Central memory CD8-positive, alpha-beta T cell (primary cell): Measurements from ENCODE around the gene CNNM4.
A peak's percentile ranks its signal among the peaks of the same experiment; 100 is the strongest.

Source experiments
- ATAC-seq: fragments of 150-1000 bp; cut with Tn5 transposase; replicated peaks from 2 replicates; pipeline ENCODE4 v1.10.0; 2022; ENCODE audit warnings: mild to moderate bottlenecking, moderate FRiP score, moderate number of reproducible peaks; ENCODE audit not compliant: poor library complexity, severe bottlenecking; ENCODE audit errors: extremely low read depth
- DNase-seq, 2 donors: peaks; one replicate each; pipeline ENCODE4 v3.0.0; 2021; ENCODE audit warnings: low spot score in 2 of 2
- H3K27ac Mint-ChIP-seq: one replicate; pipeline ENCODE4 v1.8.0; 2022; ENCODE audit warnings: low read depth, mild to moderate bottlenecking, moderate library complexity, mixed read lengths
- H3K27me3 Mint-ChIP-seq: one replicate; pipeline ENCODE4 v1.8.0; 2022; ENCODE audit warnings: mixed read lengths
- H3K36me3 Mint-ChIP-seq: one replicate; pipeline ENCODE4 v1.8.0; 2022; ENCODE audit warnings: mild to moderate bottlenecking, moderate library complexity, mixed read lengths; ENCODE audit not compliant: insufficient read depth
- H3K4me1 Mint-ChIP-seq: one replicate; pipeline ENCODE4 v1.8.0; 2022; ENCODE audit warnings: mixed read lengths
- H3K4me3 Mint-ChIP-seq: one replicate; pipeline ENCODE4 v1.8.0; 2022; ENCODE audit warnings: mild to moderate bottlenecking, moderate library complexity, mixed read lengths
- H3K9me3 Mint-ChIP-seq: one replicate; pipeline ENCODE4 v1.8.0; 2022; ENCODE audit warnings: mixed read lengths

CNNM4 gene

GRCh38 chr2:96762529-96763311 lies 2.0 kb downstream of the CNNM4 start:
- Mint-ChIP-seq H3K4me1 (peaks cover 68% of the 10 kb centered on the region), H3K36me3 (peaks cover 1% of the 10 kb centered on the region), H3K27me3 (no peaks in the 10 kb centered on the region), H3K9me3 (no peaks in the 10 kb centered on the region), H3K4me3 (peak overlapping the region; percentile 82), H3K27ac (peak overlapping the region; percentile 3)
- ATAC-seq (no peak), DNase-seq (no peak)

DNA sequence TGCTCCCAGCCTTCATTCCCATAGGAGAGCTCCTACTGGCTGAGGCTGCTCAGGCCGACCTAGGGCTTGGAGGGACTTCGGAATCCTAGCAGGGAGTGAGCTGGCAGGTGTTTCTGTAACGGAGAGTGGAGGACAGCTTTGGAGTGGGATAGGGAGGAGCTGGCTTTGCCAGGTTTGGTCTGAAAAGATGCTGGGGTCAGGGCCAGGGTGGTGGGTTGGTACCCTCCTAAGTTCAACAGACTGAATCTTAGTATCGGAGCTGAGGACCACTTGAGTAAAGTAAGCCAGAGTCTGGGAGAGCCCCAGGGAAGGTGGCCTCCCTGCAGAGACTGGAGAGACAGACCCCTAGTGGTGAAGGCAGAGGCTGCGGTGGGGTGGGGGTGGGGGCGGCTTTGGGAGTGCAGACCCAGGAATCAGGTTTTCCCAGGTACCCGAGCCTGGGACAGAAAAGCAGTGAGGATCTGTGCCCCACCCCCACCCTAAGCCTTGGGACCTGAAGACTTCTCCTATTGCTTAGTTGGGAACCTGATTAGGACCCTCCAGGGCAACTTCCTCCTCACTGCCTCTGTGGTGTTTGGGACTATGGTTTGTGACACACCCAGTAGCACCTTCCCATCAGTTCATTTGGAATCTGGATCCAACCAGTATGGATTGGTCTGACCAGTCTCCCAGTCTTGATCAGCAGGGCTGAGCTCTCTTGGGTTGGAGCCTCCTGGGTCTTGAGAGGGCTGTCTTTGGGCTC lies 3.0 kb downstream of the CNNM4 start:
- H3K27ac Mint-ChIP-seq: peak overlapping the region; percentile 3
- peaks cover 1% of the 10 kb centered on the region for H3K36me3 Mint-ChIP-seq
- peak overlapping the region; percentile 82 for H3K4me3 Mint-ChIP-seq
- peaks cover 75% of the 10 kb centered on the region for H3K4me1 Mint-ChIP-seq
- DNase-seq (no peak), ATAC-seq (no peak)
- no peaks in the 10 kb centered on the region for H3K9me3 Mint-ChIP-seq
- H3K27me3 Mint-ChIP-seq: no peaks in the 10 kb centered on the region

GRCh38 chr2:96764253-96764637 lies 3.5 kb downstream of the CNNM4 start:
- peak overlapping the region; percentile 82 for H3K4me3 Mint-ChIP-seq
- H3K36me3 Mint-ChIP-seq: peaks cover 1% of the 10 kb centered on the region
- H3K27ac Mint-ChIP-seq: no peak overlapping the region
- H3K9me3 Mint-ChIP-seq: no peaks in the 10 kb centered on the region
- no peaks in the 10 kb centered on the region for H3K27me3 Mint-ChIP-seq
- DNase-seq (no peak), ATAC-seq (no peak)
- peaks cover 70% of the 10 kb centered on the region for H3K4me1 Mint-ChIP-seq

GRCh38 chr2:96767135-96767871 lies 6.6 kb downstream of the CNNM4 start:
- Mint-ChIP-seq H3K27me3 (no peaks in the 10 kb centered on the region), H3K4me3 (no peak overlapping the region), H3K36me3 (peaks cover 1% of the 10 kb centered on the region), H3K9me3 (no peaks in the 10 kb centered on the region), H3K27ac (peak overlapping the region; percentile 19), H3K4me1 (peaks cover 51% of the 10 kb centered on the region)
- ATAC-seq (no peak), DNase-seq (no peak)

DNA sequence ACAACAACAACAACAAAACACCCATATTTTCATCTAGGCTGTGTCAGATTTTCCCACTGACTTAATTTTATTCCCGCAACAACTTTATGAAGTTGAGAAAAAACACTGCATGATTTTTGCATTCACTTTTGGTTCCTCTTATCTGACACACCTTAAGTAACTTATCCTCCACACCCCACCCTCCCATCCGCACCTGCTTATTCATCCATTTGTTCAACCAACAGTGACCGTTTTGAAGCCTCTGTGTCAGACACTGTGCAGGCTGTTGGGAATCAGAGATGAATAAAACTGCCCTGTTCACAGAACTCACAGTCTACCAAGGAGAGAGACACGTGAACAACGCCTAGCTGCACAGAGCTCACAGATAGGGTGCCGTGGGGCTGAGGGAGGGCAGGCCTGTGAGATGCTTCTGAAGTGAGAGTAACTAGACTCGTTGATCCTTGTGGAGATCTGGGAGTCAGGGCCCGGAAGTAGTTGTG lies 7.4 kb downstream of the CNNM4 start:
- DNase-seq (no peak), ATAC-seq (no peak)
- Mint-ChIP-seq H3K27ac (no peak overlapping the region), H3K4me1 (peaks cover 51% of the 10 kb centered on the region), H3K27me3 (no peaks in the 10 kb centered on the region), H3K9me3 (no peaks in the 10 kb centered on the region), H3K4me3 (no peak overlapping the region), H3K36me3 (peaks cover 1% of the 10 kb centered on the region)

- H3K27me3 Mint-ChIP-seq: no peaks in the 10 kb centered on the region
- DNase-seq (no peak), ATAC-seq (no peak)
- H3K4me1 Mint-ChIP-seq: peaks cover 40% of the 10 kb centered on the region
- no peak overlapping the region for H3K27ac Mint-ChIP-seq
- peaks cover 4% of the 10 kb centered on the region for H3K36me3 Mint-ChIP-seq
- H3K9me3 Mint-ChIP-seq: no peaks in the 10 kb centered on the region
- no peak overlapping the region for H3K4me3 Mint-ChIP-seq
Measured at GRCh38 chr2:96769814-96770213, 9.1 kb downstream of the CNNM4 start.

DNA sequence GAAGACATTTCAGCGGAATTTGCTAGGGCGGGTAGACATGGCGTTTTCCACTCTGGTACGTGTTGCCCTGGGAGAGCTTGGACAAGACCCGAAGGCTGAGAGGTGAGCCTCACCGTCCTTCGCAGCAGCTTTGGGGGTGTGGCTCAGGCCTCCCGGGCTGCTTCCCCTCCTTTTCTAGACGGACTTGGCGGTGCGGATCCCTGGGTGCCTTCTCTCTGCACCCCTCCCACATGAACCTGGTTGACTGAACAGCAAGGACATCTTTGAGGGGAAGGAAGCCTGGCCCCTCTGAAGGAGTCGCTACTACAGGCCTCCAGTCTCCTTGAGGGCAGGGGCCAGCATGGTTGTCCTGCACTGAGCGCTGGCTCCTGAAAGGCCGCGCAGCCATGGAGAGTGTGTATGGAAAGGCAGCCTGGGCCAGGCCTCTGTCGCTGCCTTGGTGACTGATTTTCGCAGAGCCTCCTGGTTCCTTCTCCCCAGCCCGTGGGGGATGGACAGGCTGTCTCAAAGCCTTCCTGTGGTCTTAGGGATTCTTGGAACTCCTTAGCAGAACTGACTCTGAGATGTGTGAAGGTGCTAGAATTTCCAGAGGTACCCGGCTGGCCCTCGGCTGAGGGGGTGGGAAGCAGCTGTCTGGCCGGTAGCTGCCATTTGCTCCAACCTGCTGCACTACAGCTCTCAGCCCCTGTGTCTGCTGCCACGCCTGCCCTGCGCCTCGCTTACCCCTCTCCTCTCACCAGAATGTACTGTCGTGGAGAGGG lies 9.9 kb downstream of the CNNM4 start:
- H3K4me1 Mint-ChIP-seq: peaks cover 40% of the 10 kb centered on the region
- ATAC-seq (no peak), DNase-seq (no peak)
- peaks cover 4% of the 10 kb centered on the region for H3K36me3 Mint-ChIP-seq
- no peak overlapping the region for H3K4me3 Mint-ChIP-seq
- no peak overlapping the region for H3K27ac Mint-ChIP-seq
- no peaks in the 10 kb centered on the region for H3K27me3 Mint-ChIP-seq
- no peaks in the 10 kb centered on the region for H3K9me3 Mint-ChIP-seq

DNA sequence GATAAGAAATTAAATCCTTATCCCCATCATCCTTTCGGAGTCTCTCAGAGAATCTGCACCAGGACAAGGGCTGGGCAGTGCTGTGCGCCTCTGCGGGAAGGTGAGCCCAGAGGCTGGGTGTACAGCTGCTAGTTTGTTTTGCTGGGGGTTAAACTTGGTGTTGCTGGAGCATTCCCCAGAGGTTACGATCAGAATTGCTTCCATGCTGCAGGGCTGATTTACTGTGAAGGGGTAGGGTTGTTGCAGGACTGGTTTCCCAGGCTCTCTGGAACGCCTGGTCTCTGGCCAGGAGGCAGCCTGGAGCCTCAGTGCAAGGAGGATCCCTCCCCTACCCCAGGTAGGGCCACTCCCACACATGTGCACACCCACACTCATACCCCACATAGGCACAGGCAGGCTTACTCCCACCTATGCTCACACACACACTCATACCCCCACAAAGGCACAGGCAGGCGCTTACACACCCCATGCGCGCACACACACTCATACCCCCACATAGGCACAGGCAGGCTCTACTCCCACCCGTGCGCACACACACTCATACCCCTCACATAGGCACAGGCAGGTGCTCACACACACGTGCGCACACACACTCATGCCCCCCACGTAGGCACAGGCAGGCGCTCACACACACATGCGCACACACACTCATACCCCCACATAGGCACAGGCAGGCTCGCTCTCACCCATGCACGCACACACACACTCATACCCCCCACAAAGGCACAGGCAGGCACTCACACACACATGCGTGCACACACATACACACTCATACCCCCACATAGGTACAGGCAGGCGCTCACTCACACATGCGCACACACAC lies 11.3 kb downstream of the CNNM4 start:
- DNase-seq: no peak
- Mint-ChIP-seq H3K9me3 (no peaks in the 10 kb centered on the region), H3K27ac (peak overlapping the region; percentile 44), H3K4me1 (peaks cover 31% of the 10 kb centered on the region), H3K4me3 (peak overlapping the region; percentile 14), H3K27me3 (no peaks in the 10 kb centered on the region), H3K36me3 (peaks cover 6% of the 10 kb centered on the region)
- ATAC-seq: no peak

GRCh38 chr2:96772903-96773671 lies 12.4 kb downstream of the CNNM4 start:
- no peaks in the 10 kb centered on the region for H3K27me3 Mint-ChIP-seq
- peak overlapping the region; percentile 86 for H3K27ac Mint-ChIP-seq
- no peaks in the 10 kb centered on the region for H3K9me3 Mint-ChIP-seq
- DNase-seq (no peak), ATAC-seq (no peak)
- H3K36me3 Mint-ChIP-seq: peaks cover 8% of the 10 kb centered on the region
- H3K4me3 Mint-ChIP-seq: peak overlapping the region; percentile 65
- peaks cover 22% of the 10 kb centered on the region for H3K4me1 Mint-ChIP-seq

DNA sequence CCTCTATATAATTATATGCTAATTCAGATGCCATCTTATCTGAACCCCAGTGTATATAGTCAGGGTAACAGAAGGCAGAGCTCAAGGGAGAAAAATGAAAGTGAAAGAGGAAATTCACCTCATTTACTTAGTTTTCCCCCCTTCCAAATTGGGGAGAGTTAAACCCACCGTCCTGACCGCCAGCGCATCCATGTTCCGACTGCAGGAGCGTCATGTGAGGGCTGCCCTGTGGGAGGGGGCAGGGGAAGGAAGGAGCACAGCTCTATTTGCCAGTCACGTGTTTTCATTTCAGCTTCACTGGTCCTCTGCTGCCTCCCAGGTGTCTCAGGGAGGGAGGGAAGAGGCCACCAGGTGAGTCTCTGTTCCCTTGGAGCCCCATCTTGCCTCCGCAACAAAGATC lies 13.2 kb downstream of the CNNM4 start:
- peak; percentile 21 to 35 for DNase-seq
- ATAC-seq: peak; percentile 78
- Mint-ChIP-seq H3K27me3 (no peaks in the 10 kb centered on the region), H3K4me3 (peak overlapping the region; percentile 65), H3K4me1 (peaks cover 16% of the 10 kb centered on the region), H3K36me3 (peaks cover 8% of the 10 kb centered on the region), H3K27ac (peak overlapping the region; percentile 86), H3K9me3 (no peaks in the 10 kb centered on the region)

DNA sequence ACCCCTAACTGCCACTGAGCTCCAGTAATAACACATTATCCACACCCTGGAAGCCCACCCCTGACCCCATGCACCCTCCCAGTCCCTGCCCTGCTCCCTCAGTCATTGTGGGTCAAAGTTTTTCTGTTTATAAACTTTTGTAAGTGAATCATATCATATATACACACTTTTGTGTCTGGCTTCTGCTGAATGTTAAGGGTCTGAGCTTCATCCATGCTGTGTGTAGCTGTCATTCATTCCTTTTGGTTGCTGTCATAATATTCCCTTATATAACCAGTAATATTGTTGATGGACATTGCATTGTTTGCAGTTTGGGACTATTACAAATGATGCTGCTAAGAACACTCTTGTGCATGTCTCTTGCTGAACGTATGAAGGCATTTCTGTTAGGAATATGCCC lies 14.5 kb downstream of the CNNM4 start:
- Mint-ChIP-seq H3K36me3 (peaks cover 10% of the 10 kb centered on the region), H3K4me1 (peaks cover 16% of the 10 kb centered on the region), H3K27me3 (no peaks in the 10 kb centered on the region), H3K4me3 (no peak overlapping the region), H3K9me3 (no peaks in the 10 kb centered on the region), H3K27ac (no peak overlapping the region)
- ATAC-seq (no peak), DNase-seq (no peak)
